Measurements from ENCODE around the gene LRRC75B.

GRCh38 chr22:24582056-24582814 lies 10.6 kb downstream of the LRRC75B start:
- TF ChIP-seq, protein P1, sequence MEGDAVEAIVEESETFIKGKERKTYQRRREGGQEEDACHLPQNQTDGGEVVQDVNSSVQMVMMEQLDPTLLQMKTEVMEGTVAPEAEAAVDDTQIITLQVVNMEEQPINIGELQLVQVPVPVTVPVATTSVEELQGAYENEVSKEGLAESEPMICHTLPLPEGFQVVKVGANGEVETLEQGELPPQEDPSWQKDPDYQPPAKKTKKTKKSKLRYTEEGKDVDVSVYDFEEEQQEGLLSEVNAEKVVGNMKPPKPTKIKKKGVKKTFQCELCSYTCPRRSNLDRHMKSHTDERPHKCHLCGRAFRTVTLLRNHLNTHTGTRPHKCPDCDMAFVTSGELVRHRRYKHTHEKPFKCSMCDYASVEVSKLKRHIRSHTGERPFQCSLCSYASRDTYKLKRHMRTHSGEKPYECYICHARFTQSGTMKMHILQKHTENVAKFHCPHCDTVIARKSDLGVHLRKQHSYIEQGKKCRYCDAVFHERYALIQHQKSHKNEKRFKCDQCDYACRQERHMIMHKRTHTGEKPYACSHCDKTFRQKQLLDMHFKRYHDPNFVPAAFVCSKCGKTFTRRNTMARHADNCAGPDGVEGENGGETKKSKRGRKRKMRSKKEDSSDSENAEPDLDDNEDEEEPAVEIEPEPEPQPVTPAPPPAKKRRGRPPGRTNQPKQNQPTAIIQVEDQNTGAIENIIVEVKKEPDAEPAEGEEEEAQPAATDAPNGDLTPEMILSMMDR (IDR thresholded peaks at IDR 0.05; ENCODE audit: low read depth, low read length), result no peak
- no peak for TF ChIP-seq MYC (IDR thresholded peaks at IDR 0.05; ENCODE audit: low read depth, low read length)
- TF ChIP-seq MAX (IDR thresholded peaks at IDR 0.05; ENCODE audit: low read depth, low read length), result no peak
- no peak for TF ChIP-seq POLR2A (IDR thresholded peaks at IDR 0.05; ENCODE audit: extremely low read depth, insufficient read length)
